ENCODE data around the gene AGBL3. TPM values are rescaled to one million over a fixed set of nuclear protein-coding genes. Genes with fewer than 3 reads are reported as not detected.
"Not testable (repeated sequence)": the region's sequence is repeated elsewhere in the genome, so short reads cannot be mapped to it uniquely, and the experiment has no call there.

Gene AGBL3
- total RNA-seq, 1 experiment from 2014 or later = 2.1 TPM

- TF ChIP-seq TEAD4 (CRISPR knock-in tag; IDR thresholded peaks at IDR 0.05) (no peak), ZNF423 (CRISPR knock-in tag; IDR thresholded peaks at IDR 0.05) (peak; percentile 37; the same call in 1 of the 2 replicates)
- ATAC-seq (no peak; the same call in 1 of the 2 replicates), DNase-seq (ENCODE audit: low spot score) (no peak)
- peaks cover 6% of the 10 kb centered on the region for H3K27me3 Mint-ChIP-seq (ENCODE audit: low read depth)
- peaks cover 37% of the 10 kb centered on the region for H3K9me3 Mint-ChIP-seq
- no peak overlapping the region for H3K4me3 Mint-ChIP-seq
- ChIA-PET POLR2A (no interaction called here), CTCF (no interaction called here)
- no peak overlapping the region for H3K27ac Mint-ChIP-seq
- peaks cover 5% of the 10 kb centered on the region; the same call in 1 of the 2 replicates for H3K4me1 Mint-ChIP-seq
- peaks cover 18% of the 10 kb centered on the region for H3K36me3 Mint-ChIP-seq
Measured at GRCh38 chr7:135121868-135122267, 135.6 kb downstream of the AGBL3 start.

GRCh38 chr7:135124631-135125030, 138.3 kb downstream of the AGBL3 start:
- H3K4me1 Mint-ChIP-seq; H3K27ac Mint-ChIP-seq; DNase-seq (ENCODE audit: low spot score); ATAC-seq; H3K4me3 Mint-ChIP-seq; POLR2A ChIA-PET; H3K27me3 Mint-ChIP-seq (ENCODE audit: low read depth): not testable (repeated sequence)
- CTCF ChIA-PET = interaction anchor here (0.7 kb wide), 1 partner anchor 430 kb away, joined by 3 read pairs; no protein-coding TSS in a partner anchor
- H3K9me3 Mint-ChIP-seq = peaks cover 34% of the 10 kb centered on the region
- peaks cover 15% of the 10 kb centered on the region for H3K36me3 Mint-ChIP-seq

DNA sequence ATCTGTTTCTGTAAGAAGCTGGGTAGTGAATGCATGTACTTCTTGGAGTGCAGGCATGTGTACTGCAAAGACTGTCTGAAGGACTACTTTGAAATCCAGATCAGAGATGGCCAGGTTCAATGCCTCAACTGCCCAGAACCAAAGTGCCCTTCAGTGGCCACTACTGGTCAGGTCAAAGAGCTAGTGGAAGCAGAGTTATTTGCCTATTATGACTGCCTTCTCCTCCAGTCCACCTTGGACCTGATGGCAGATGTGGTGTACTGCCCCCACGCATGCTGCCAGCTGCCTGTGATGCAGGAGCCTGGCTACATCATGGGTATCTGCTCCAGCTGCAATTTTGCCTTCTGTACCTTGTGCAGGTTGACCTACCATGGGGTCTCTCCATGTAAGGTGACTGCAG, 142.6 kb downstream of the AGBL3 start:
- Mint-ChIP-seq H3K36me3 (no peaks in the 10 kb centered on the region), H3K4me1 (no peaks in the 10 kb centered on the region), H3K27ac (no peak overlapping the region), H3K9me3 (peaks cover 16% of the 10 kb centered on the region), H3K4me3 (no peak overlapping the region), H3K27me3 (ENCODE audit: low read depth) (peaks cover 10% of the 10 kb centered on the region)
- TF ChIP-seq MLX (CRISPR knock-in tag; IDR thresholded peaks at IDR 0.05) = no peak
- TF ChIP-seq, protein P1, sequence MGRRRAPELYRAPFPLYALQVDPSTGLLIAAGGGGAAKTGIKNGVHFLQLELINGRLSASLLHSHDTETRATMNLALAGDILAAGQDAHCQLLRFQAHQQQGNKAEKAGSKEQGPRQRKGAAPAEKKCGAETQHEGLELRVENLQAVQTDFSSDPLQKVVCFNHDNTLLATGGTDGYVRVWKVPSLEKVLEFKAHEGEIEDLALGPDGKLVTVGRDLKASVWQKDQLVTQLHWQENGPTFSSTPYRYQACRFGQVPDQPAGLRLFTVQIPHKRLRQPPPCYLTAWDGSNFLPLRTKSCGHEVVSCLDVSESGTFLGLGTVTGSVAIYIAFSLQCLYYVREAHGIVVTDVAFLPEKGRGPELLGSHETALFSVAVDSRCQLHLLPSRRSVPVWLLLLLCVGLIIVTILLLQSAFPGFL (CRISPR knock-in tag; IDR thresholded peaks at IDR 0.05; ENCODE audit: borderline replicate concordance) = no peak
- TF ChIP-seq IRF2 (CRISPR knock-in tag; IDR thresholded peaks at IDR 0.05; ENCODE audit: borderline replicate concordance, low read depth) = no peak
- CTCF ChIA-PET = no interaction called here
- POLR2A ChIA-PET = no interaction called here
- DNase-seq (ENCODE audit: low spot score) = no peak
- ATAC-seq = no peak

DNA sequence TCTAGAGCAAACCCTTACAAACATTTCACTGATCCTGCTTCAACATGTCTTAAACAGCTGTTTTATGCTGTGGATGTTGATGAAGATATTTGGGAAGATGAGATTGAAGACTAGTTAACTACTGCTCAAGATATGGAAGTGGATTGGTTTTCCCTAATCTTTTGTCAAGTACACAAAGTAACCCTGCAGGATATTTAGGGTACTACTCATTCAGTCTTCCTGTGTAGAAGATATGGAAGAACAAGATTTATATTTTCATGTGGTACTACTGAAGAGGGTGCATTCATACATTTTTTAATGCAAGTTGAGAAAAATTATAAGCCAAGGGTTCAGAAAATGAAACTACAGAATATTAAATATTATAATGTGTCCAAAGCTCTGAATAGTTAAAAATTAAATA, 143.3 kb downstream of the AGBL3 start:
- TF ChIP-seq ZNF138 (CRISPR knock-in tag; conservative IDR thresholded peaks at IDR 0.05) (no peak), NFYB (CRISPR knock-in tag; conservative IDR thresholded peaks at IDR 0.05; ENCODE audit: low read depth) (no peak), PRDM15 (CRISPR knock-in tag; IDR thresholded peaks at IDR 0.05) (no peak), HMGA2 (CRISPR knock-in tag; IDR thresholded peaks at IDR 0.05) (no peak)
- TF ChIP-seq, protein P2, sequence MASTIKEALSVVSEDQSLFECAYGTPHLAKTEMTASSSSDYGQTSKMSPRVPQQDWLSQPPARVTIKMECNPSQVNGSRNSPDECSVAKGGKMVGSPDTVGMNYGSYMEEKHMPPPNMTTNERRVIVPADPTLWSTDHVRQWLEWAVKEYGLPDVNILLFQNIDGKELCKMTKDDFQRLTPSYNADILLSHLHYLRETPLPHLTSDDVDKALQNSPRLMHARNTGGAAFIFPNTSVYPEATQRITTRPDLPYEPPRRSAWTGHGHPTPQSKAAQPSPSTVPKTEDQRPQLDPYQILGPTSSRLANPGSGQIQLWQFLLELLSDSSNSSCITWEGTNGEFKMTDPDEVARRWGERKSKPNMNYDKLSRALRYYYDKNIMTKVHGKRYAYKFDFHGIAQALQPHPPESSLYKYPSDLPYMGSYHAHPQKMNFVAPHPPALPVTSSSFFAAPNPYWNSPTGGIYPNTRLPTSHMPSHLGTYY (CRISPR knock-in tag; IDR thresholded peaks at IDR 0.05) = no peak
- peaks cover 14% of the 10 kb centered on the region for H3K9me3 Mint-ChIP-seq
- DNase-seq (ENCODE audit: low spot score) (no peak), ATAC-seq (no peak; the same call in 1 of the 2 replicates)
- no peaks in the 10 kb centered on the region for H3K36me3 Mint-ChIP-seq
- CTCF ChIA-PET = no interaction called here
- H3K4me1 Mint-ChIP-seq = no peaks in the 10 kb centered on the region
- POLR2A ChIA-PET = no interaction called here
- no peak overlapping the region for H3K27ac Mint-ChIP-seq
- no peak overlapping the region for H3K4me3 Mint-ChIP-seq
- H3K27me3 Mint-ChIP-seq (ENCODE audit: low read depth) = peaks cover 7% of the 10 kb centered on the region

All from WTC11 (cell line).